Measurements from ENCODE around the gene CD47.

CD47 gene

DNA sequence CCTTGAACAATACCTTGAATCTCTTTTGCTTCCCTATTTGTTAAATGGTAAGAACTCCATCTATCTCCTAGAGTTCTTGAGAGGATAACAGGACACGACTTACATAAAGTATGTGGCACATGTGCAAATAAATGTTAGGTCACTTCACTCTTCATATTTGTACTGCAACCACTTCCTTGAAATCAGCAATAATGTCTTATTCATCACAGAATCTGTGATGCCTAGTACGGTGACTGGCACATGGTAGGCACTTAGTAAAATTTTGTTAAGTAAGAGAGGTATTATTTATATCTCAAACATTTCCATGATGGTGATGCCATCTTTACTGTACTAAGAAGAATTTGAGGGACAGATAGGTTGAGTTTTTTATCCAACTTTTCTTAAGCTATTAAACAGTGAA lies 14.3 kb downstream of the CD47 start:
- no peaks in the 10 kb centered on the region for H3K9me3 ChIP-seq (ENCODE audit: insufficient read depth, low read length)
- H3K4me2 ChIP-seq (ENCODE audit: low read length), result no peak overlapping the region
- no peak overlapping the region for H2AFZ ChIP-seq (ENCODE audit: low read depth, low read length)
- peaks cover 46% of the 10 kb centered on the region for H3K79me2 ChIP-seq (ENCODE audit: low read length)
- no peak overlapping the region for H3K4me3 ChIP-seq (ENCODE audit: low read length)
- no peak overlapping the region for H3K27ac ChIP-seq (ENCODE audit: low read length)
- peaks cover 49% of the 10 kb centered on the region for H3K36me3 ChIP-seq (replicated peaks; ENCODE audit: low read depth, low read length)
- peaks cover 65% of the 10 kb centered on the region for H4K20me1 ChIP-seq (ENCODE audit: insufficient read depth, low read length)
- TF ChIP-seq, protein P1, sequence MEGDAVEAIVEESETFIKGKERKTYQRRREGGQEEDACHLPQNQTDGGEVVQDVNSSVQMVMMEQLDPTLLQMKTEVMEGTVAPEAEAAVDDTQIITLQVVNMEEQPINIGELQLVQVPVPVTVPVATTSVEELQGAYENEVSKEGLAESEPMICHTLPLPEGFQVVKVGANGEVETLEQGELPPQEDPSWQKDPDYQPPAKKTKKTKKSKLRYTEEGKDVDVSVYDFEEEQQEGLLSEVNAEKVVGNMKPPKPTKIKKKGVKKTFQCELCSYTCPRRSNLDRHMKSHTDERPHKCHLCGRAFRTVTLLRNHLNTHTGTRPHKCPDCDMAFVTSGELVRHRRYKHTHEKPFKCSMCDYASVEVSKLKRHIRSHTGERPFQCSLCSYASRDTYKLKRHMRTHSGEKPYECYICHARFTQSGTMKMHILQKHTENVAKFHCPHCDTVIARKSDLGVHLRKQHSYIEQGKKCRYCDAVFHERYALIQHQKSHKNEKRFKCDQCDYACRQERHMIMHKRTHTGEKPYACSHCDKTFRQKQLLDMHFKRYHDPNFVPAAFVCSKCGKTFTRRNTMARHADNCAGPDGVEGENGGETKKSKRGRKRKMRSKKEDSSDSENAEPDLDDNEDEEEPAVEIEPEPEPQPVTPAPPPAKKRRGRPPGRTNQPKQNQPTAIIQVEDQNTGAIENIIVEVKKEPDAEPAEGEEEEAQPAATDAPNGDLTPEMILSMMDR (IDR thresholded peaks at IDR 0.05; ENCODE audit: low read depth, low read length), result no peak
- no peak for TF ChIP-seq EZH2phosphoT487 (IDR thresholded peaks at IDR 0.05; ENCODE audit: low read depth)
- H3K27me3 ChIP-seq (ENCODE audit: low read depth, low read length), result no peaks in the 10 kb centered on the region
- no peak overlapping the region for H3K9ac ChIP-seq (ENCODE audit: low read length)
- H3K4me1 ChIP-seq (ENCODE audit: low read length), result no peaks in the 10 kb centered on the region

DNA sequence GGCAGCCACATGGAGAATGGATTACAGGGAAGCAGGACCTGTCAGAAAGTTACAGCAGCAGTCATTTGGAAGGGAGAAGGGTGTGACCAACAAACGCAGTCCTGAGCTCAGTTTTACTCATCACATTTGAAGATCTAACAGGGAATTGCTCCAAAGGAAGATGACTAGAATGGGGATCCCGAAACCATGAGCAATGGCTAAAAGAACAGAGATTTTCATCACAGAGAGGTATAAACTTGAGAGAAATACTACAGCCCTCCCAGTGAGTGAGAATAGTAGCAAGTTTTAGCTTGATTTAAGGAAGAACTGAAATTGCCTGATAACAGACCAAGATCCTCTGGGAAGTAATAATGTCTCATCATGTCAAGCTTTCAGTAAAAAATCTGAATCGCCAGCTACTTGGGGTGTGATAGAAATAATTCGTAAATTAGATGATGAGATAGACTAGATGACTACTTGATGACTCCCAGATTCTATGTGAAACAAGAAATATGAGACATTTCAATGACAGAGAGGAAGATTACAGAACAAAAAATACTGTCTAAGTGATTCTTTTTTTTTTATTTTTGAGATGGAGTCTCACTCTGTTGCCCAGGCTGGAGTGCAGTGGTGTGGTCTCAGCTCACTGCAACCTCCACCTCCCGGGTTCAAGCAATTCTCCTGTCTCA lies 16.9 kb downstream of the CD47 start:
- Histone ChIP-seq H3K27me3 (ENCODE audit: low read depth, low read length) (no peaks in the 10 kb centered on the region), H3K9me3 (ENCODE audit: insufficient read depth, low read length) (no peaks in the 10 kb centered on the region), H3K4me2 (ENCODE audit: low read length) (no peak overlapping the region), H3K4me1 (ENCODE audit: low read length) (0 out of 2 replicates have a peak, but pooled peaks cover under 1% of the 10 kb centered on the region), H4K20me1 (ENCODE audit: insufficient read depth, low read length) (peaks cover 39% of the 10 kb centered on the region), H3K79me2 (ENCODE audit: low read length) (peaks cover 32% of the 10 kb centered on the region), H3K27ac (ENCODE audit: low read length) (no peak overlapping the region), H3K36me3 (replicated peaks; ENCODE audit: low read depth, low read length) (peaks cover 46% of the 10 kb centered on the region), H2AFZ (ENCODE audit: low read depth, low read length) (no peak overlapping the region), H3K4me3 (ENCODE audit: low read length) (no peak overlapping the region), H3K9ac (ENCODE audit: low read length) (no peak overlapping the region)
- TF ChIP-seq, protein P1 (IDR thresholded peaks at IDR 0.05; ENCODE audit: low read depth, low read length), result no peak
- TF ChIP-seq EZH2phosphoT487 (IDR thresholded peaks at IDR 0.05; ENCODE audit: low read depth), result no peak

DNA sequence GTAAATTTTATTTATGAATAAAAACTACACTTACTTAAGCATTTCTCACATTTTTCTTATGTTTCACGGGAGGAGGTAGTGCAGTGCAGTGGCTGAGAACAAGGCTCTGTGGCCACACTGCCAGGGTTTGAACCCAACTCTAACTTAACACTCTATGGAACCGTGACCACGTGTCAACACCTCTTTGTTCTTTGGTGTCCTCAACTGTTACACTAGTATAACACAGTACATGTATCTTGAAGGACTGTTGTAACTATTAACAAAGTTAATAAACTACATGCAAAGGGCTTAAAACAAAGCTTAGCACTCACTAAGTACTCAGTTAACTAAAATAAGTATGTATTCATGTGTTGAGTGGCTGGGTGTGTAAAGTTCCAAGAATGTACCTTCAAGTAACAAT lies 19.5 kb downstream of the CD47 start:
- H3K27me3 ChIP-seq (ENCODE audit: low read depth, low read length), result no peaks in the 10 kb centered on the region
- H3K4me2 ChIP-seq (ENCODE audit: low read length), result no peak overlapping the region
- H4K20me1 ChIP-seq (ENCODE audit: insufficient read depth, low read length), result peaks cover 23% of the 10 kb centered on the region
- H3K36me3 ChIP-seq (replicated peaks; ENCODE audit: low read depth, low read length), result peaks cover 43% of the 10 kb centered on the region
- no peak overlapping the region for H3K9ac ChIP-seq (ENCODE audit: low read length)
- TF ChIP-seq, protein P1 (IDR thresholded peaks at IDR 0.05; ENCODE audit: low read depth, low read length), result no peak
- TF ChIP-seq EZH2phosphoT487 (IDR thresholded peaks at IDR 0.05; ENCODE audit: low read depth), result no peak
- no peaks in the 10 kb centered on the region for H3K9me3 ChIP-seq (ENCODE audit: insufficient read depth, low read length)
- H2AFZ ChIP-seq (ENCODE audit: low read depth, low read length), result no peak overlapping the region
- H3K4me3 ChIP-seq (ENCODE audit: low read length), result no peak overlapping the region
- peaks cover 26% of the 10 kb centered on the region for H3K79me2 ChIP-seq (ENCODE audit: low read length)
- peaks cover 22% of the 10 kb centered on the region for H3K4me1 ChIP-seq (ENCODE audit: low read length)
- no peak overlapping the region for H3K27ac ChIP-seq (ENCODE audit: low read length)

DNA sequence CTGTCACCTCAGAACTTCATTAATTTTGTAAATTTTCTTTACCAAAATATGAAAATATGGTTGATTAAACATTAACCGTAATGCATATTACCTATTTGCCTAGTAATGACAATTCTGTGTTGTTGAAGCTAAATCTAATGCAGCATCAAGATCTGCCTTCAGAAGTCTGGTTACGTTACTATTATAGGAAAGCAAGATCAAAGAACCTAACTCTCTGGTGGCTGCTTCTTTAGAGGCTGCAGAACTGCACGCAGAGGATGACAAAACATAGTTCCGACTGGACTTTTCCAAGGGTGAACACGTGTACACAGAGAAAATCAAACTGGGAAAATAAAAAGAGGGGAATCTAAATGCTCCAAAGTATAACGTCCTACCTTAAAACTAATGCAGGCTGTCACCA lies 20.5 kb downstream of the CD47 start:
- Histone ChIP-seq H3K36me3 (replicated peaks; ENCODE audit: low read depth, low read length) (peaks cover 48% of the 10 kb centered on the region), H2AFZ (ENCODE audit: low read depth, low read length) (no peak overlapping the region), H3K4me1 (ENCODE audit: low read length) (peaks cover 22% of the 10 kb centered on the region), H4K20me1 (ENCODE audit: insufficient read depth, low read length) (peaks cover 12% of the 10 kb centered on the region), H3K27me3 (ENCODE audit: low read depth, low read length) (no peaks in the 10 kb centered on the region), H3K79me2 (ENCODE audit: low read length) (peaks cover 19% of the 10 kb centered on the region), H3K27ac (ENCODE audit: low read length) (no peak overlapping the region), H3K9me3 (ENCODE audit: insufficient read depth, low read length) (no peaks in the 10 kb centered on the region), H3K4me3 (ENCODE audit: low read length) (no peak overlapping the region), H3K9ac (ENCODE audit: low read length) (no peak overlapping the region), H3K4me2 (ENCODE audit: low read length) (no peak overlapping the region)
- TF ChIP-seq EZH2phosphoT487 (IDR thresholded peaks at IDR 0.05; ENCODE audit: low read depth), result no peak
- TF ChIP-seq, protein P1 (IDR thresholded peaks at IDR 0.05; ENCODE audit: low read depth, low read length), result no peak

Measured in OCI-LY3 (cell line).